C4-2B (cell line): ENCODE measurements around the gene IL1RAPL2.

Experiments
- H3K27ac ChIP-seq: fragments of 450-650 bp; 2 replicates; pipeline ENCODE4 v1.5.1; 2017
- ZFX ChIP-seq: fragments of 450-650 bp; IDR thresholded peaks from 2 replicates; pipeline ENCODE4 v1.6.1; 2017
- TF ChIP-seq, protein P1 (sequence below): fragments of 450-650 bp; conservative IDR thresholded peaks from 2 replicates; pipeline ENCODE4 v1.5.1; 2017; ENCODE audit warnings: mild to moderate bottlenecking

IL1RAPL2 gene

DNA sequence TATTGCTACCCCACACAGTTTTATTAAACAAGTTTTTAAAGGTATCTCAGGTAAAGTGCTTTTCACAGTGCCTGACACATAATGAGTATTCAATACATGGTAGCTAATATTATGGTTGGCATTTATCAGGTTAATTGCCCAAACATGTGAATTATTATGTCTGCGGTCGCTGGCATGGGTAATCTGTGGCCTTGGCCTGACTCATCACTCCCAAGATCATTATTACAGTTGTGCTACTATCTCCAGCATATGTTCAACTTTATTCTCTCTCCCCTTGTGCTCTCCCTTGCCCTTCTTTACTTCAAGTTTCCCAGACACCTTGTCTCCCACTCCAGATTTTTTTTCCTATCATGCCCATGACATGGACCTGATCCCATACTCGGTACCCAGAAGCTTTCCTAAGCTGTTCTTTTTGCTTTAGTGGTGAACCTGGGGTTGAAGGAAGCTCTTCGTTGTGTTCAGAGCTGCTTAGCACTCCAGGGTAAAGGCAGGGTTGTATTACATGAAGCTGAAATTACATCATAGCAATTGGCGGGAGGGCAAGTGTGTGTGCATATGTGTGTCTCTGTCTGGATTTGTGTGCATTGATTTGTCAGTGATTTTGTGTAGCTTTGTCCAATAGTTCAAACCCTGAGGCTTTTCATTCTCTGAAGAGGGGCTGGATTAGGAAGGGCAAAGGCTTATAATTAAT is 1079.8 kb downstream of the IL1RAPL2 start:
- TF ChIP-seq, protein P1, sequence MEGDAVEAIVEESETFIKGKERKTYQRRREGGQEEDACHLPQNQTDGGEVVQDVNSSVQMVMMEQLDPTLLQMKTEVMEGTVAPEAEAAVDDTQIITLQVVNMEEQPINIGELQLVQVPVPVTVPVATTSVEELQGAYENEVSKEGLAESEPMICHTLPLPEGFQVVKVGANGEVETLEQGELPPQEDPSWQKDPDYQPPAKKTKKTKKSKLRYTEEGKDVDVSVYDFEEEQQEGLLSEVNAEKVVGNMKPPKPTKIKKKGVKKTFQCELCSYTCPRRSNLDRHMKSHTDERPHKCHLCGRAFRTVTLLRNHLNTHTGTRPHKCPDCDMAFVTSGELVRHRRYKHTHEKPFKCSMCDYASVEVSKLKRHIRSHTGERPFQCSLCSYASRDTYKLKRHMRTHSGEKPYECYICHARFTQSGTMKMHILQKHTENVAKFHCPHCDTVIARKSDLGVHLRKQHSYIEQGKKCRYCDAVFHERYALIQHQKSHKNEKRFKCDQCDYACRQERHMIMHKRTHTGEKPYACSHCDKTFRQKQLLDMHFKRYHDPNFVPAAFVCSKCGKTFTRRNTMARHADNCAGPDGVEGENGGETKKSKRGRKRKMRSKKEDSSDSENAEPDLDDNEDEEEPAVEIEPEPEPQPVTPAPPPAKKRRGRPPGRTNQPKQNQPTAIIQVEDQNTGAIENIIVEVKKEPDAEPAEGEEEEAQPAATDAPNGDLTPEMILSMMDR: no peak
- H3K27ac ChIP-seq: no peak overlapping the region

DNA sequence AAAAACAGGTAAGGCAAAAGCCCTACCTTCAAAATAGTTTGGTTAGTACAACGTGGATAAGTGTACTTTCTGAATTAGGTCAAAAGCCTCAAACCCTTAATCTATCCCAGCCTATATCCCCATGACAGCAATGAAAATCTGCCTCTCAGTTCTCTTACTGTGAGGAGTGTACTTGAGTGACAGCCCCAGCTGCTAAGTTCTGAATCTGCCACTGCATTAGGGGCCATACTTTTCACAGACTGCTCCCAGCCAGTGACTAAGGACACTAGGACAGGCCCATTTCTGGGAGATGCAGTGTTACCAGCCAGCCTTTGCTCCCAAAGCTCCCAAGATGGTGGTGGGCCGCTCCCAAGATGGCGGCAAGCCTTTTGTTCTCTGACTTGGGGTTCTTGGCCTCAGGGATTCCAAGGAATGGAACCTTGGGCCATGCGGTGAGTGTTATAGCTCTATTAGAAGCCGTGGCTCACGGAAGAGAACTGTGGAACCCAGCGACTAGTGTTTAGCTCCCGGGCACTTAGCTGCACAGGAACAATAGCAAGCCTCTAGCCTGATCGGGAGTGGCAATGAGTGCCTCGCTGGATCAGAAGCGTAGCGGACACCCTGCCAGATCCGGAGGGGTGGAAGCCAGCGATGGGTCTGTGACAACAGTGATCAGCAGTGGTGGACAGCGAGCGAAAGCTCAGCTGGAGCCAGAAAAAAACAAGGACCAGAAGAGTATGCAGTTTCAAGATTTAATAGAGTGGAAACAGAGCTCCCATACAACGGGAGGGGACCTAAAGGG is 1080.8 kb downstream of the IL1RAPL2 start:
- H3K27ac ChIP-seq: no peak overlapping the region
- TF ChIP-seq ZFX: no peak
- TF ChIP-seq, protein P1: no peak

DNA sequence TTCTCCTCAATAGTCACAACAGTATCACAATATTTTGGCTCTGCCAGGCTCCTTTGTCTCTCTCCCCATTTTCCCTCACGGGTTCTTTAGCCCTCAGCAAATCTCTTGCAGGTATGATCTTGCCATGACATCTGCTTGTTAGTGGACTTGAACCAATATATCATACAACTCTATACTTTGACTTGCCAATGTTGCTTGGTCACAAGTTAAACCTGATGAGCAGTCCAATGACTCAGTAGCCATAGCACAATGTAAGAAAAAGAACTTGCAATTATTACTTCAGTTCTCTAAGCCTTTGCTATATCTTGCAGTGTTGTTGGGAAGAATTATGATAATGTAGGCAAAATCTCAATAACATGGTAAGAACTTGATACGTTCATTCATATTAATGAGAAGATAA is 1081.8 kb downstream of the IL1RAPL2 start:
- no peak for TF ChIP-seq ZFX
- TF ChIP-seq, protein P1: no peak
- H3K27ac ChIP-seq: no peak overlapping the region

DNA sequence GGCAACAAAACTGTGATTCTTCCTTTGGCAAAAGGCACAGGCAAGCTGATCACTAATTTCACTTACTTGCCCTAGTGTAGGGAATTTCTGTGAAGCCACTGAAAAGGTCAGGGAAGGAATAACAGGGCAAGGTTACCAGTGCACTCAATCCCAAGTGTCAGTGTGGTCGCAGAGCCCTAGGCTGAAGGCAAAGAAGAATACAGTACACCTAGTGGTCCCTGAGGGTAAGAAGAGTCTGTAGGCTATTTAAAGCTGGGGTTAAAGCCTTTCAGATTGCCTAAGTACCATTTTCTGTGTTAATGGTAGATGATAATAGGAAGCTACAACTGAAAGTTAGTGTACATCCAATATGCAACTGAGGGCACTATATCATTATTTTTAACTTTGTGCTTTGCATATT is 1082.7 kb downstream of the IL1RAPL2 start:
- TF ChIP-seq, protein P1: no peak
- TF ChIP-seq ZFX: no peak
- no peak overlapping the region for H3K27ac ChIP-seq

DNA sequence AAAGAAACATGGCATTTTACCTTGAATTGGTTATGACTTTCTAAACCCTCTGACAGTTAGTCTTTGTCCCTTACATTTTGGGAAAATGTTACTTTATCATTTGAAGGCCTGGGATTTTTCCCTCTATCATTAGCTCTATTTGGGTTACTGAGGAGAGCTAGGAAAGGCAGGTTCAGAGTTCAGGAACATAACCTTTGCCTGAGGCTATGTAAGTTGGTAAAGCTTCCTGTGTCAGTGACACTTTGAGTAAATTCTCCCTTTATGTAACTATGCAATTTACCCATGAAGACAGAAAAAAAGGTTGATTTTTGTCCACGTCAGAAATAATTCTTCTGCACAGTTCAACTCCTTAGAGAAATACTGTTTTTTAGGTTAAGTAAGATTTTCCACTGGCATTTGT is 1084.6 kb downstream of the IL1RAPL2 start:
- TF ChIP-seq, protein P1: no peak
- TF ChIP-seq ZFX: no peak

DNA sequence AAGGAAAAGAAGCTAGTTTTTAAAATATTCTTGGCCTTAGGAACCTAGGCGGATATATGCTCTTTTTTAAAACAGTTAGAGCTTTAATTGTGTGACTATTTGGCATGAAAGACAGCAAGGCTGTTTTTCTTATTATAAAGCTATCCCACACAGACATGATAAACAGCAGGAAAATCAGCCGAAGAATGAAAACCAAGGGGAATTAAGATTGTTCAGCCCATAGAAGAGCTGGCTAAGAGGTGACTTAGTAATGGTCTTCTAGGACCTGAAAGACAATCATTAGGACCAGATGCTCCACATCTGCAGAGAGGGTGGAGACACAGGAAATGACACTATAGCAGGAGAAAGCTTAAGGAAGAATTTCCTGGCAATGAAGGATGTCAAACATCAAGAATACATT is 1085.0 kb downstream of the IL1RAPL2 start:
- TF ChIP-seq, protein P1: no peak
- TF ChIP-seq ZFX: no peak
- H3K27ac ChIP-seq: no peak overlapping the region

More for the DNA sequence above, 1084.6 kb downstream of the IL1RAPL2 start:
- no peak overlapping the region for H3K27ac ChIP-seq

DNA sequence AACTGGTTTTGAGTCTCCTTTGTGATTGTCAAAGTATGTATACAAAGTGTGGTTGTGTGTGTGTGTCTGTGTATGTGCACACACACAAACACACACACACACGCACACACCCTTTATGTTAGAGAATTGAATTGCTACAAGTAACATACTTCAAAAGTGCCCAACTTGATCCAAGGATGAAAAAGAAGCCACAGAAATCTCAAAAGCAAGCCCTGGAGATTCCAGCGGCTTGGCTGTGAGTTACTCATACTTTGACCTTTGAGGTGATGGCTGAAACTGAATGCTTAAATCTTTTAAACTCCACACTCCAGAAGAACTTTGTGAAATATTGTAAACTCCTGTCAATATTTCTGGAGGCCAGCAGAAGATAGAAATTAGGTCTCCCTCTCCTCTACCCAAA is 1087.9 kb downstream of the IL1RAPL2 start:
- no peak overlapping the region for H3K27ac ChIP-seq
- TF ChIP-seq, protein P1: no peak
- TF ChIP-seq ZFX: no peak
